Fibroblast of skin of abdomen (primary cell): Measurements from ENCODE around the gene PPT2. TPM values are rescaled to one million over a fixed set of nuclear protein-coding genes. Genes with fewer than 3 reads are reported as not detected.

Experiments used
- DNase-seq: peaks from one replicate; pipeline ENCODE4 v3.0.0-alpha.2; 2013
- polyA plus RNA-seq, 2 experiments: library from polyadenylated mRNA; unstranded; fragments of 120-200 nt; gene quantifications; one replicate each; pipeline ENCODE4 v1.2.1, GENCODE V29; 2013; ENCODE audit not compliant: insufficient read length in 2 of 2

The PPT2 gene
- polyA plus RNA-seq (2013, experiment 1 of 2; ENCODE audit: insufficient read length): 14.4 TPM
- polyA plus RNA-seq (2013, experiment 2 of 2; ENCODE audit: insufficient read length): 11.0 TPM

- DNase-seq: peak; percentile 95
These were observed at the start of gene PPT2 for GRCh38 chr6:32153564-32154513. PPT2 (plus strand) TSS chr6:32154141; CDS start chr6:32154595, 454 bp downstream.

- no peak for DNase-seq
These were observed 48.5 kb upstream of the PPT2 start for GRCh38 chr6:32105433-32105832.

GRCh38 chr6:32107406-32107805, 46.5 kb upstream of the PPT2 start:
- DNase-seq: no peak

GRCh38 chr6:32108094-32108627, 45.8 kb upstream of the PPT2 start:
- peak; percentile 29 for DNase-seq

GRCh38 chr6:32108727-32109113, 45.2 kb upstream of the PPT2 start:
- DNase-seq: no peak

- DNase-seq: no peak
These were observed 44.7 kb upstream of the PPT2 start, which contains the start of gene TNXB for GRCh38 chr6:32109114-32109764. TNXB (minus strand) TSS chr6:32109338; CDS start chr6:32098198, 11,140 bp downstream.

- no peak for DNase-seq
These were observed 44.2 kb upstream of the PPT2 start for GRCh38 chr6:32109765-32110160.

- no peak for DNase-seq
These were observed 43.3 kb upstream of the PPT2 start for GRCh38 chr6:32110632-32111031.

- DNase-seq: no peak
These were observed 42.4 kb upstream of the PPT2 start for GRCh38 chr6:32111424-32112066.

- no peak for DNase-seq
These were observed 41.4 kb upstream of the PPT2 start for GRCh38 chr6:32112431-32112980.

- DNase-seq: peak; percentile 70
These were observed 40.3 kb upstream of the PPT2 start for GRCh38 chr6:32113386-32114352.

GRCh38 chr6:32114796-32115195, 39.1 kb upstream of the PPT2 start:
- peak; percentile 76 for DNase-seq

GRCh38 chr6:32115623-32116022, 38.3 kb upstream of the PPT2 start:
- no peak for DNase-seq

GRCh38 chr6:32116674-32117073, 37.3 kb upstream of the PPT2 start:
- no peak for DNase-seq

GRCh38 chr6:32117461-32117860, 36.5 kb upstream of the PPT2 start:
- no peak for DNase-seq

- DNase-seq: peak; percentile 78
These were observed 34.9 kb upstream of the PPT2 start for GRCh38 chr6:32118782-32119628.

- no peak for DNase-seq
These were observed 33.3 kb upstream of the PPT2 start for GRCh38 chr6:32120573-32121059.

- no peak for DNase-seq
These were observed 30.3 kb upstream of the PPT2 start for GRCh38 chr6:32123681-32124080.

- DNase-seq: no peak
These were observed 27.1 kb upstream of the PPT2 start for GRCh38 chr6:32126880-32127279.

GRCh38 chr6:32127409-32127716, 26.6 kb upstream of the PPT2 start:
- DNase-seq: no peak
